ENCODE results near the gene BPTF.
"Not testable (repeated sequence)": the region's sequence is repeated elsewhere in the genome, so short reads cannot be mapped to it uniquely, and the experiment has no call there.

GRCh38 chr17:67963145-67963572 is 137.9 kb downstream of the BPTF start:
- peak; percentile 59 to 73 (median 69) for TF ChIP-seq CTCF (IDR thresholded peaks at IDR 0.05 in 4 of 5, conservative IDR thresholded peaks at IDR 0.05 in 1 of 5)
- not testable (repeated sequence) for TF ChIP-seq POLR2A (IDR thresholded peaks at IDR 0.05)
